Lung (tissue), 12 donors: Measurements from ENCODE around the gene C1orf146. TPM values are rescaled to one million over a fixed set of nuclear protein-coding genes. Genes with fewer than 3 reads are reported as not detected.
"Not testable (repeated sequence)": the region's sequence is repeated elsewhere in the genome, so short reads cannot be mapped to it uniquely, and the experiment has no call there.

ENCODE experiments used
- ATAC-seq: fragments of 200-7000 bp; cut with Tn5 transposase; one replicate; pipeline ENCODE4 v1.9.1; 2020; ENCODE audit warnings: moderate number of reproducible peaks; ENCODE audit not compliant: insufficient read depth, low FRiP score
- DNase-seq, 3 donors: peaks; one replicate each; pipeline ENCODE4 v3.0.0-alpha.2; 2013 to 2017
- H3K27ac ChIP-seq, 2 donors: one replicate each; pipeline ENCODE4 v1.5.1; 2013; ENCODE audit warnings: mild to moderate bottlenecking in 2 of 2, moderate library complexity in 2 of 2, control low read depth in 1 of 2, inconsistent platforms in 1 of 2, low read depth in 1 of 2, low read length in 1 of 2
- H3K27me3 ChIP-seq, 3 donors: one replicate each; pipeline ENCODE4 v1.5.1; 2013; ENCODE audit warnings: low read length in 2 of 3; ENCODE audit not compliant: control insufficient read depth in 3 of 3, insufficient read depth in 3 of 3
- H3K36me3 ChIP-seq, 4 donors: one replicate each; pipeline ENCODE4 v1.5.1; 2013; ENCODE audit warnings: low read length in 4 of 4, mild to moderate bottlenecking in 1 of 4, moderate library complexity in 1 of 4; ENCODE audit not compliant: control insufficient read depth in 4 of 4, insufficient read depth in 4 of 4
- H3K4me1 ChIP-seq, 5 donors: one replicate each; pipeline ENCODE4 v1.5.1; 2013; ENCODE audit warnings: low read length in 5 of 5, mild to moderate bottlenecking in 2 of 5, moderate library complexity in 1 of 5; ENCODE audit not compliant: control insufficient read depth in 5 of 5, insufficient read depth in 5 of 5
- H3K4me3 ChIP-seq: one replicate; pipeline ENCODE4 v1.5.1; 2013; ENCODE audit warnings: mild to moderate bottlenecking, control low read depth, moderate library complexity
- H3K9ac ChIP-seq, 2 donors: one replicate each; pipeline ENCODE4 v1.5.1; 2013; ENCODE audit warnings: low read length in 2 of 2, control low read depth in 1 of 2; ENCODE audit not compliant: insufficient read depth in 1 of 2
- H3K9me3 ChIP-seq, 4 donors: one replicate each; pipeline ENCODE4 v1.5.1; 2013; ENCODE audit warnings: low read length in 3 of 4, mild to moderate bottlenecking in 1 of 4, moderate library complexity in 1 of 4; ENCODE audit not compliant: control insufficient read depth in 4 of 4, insufficient read depth in 3 of 4
- WGBS, 2 donors: extraction: QIAGEN DNeasy Blood & Tissue Kit; methylation state at CpG; one replicate each; pipeline ENCODE4 v1.1.7; 2013; 5-methylcytosine and 5-hydroxymethylcytosine counted together
- polyA plus RNA-seq, 2 donors: library from polyadenylated mRNA; stranded (reverse); fragments of 200-250 nt; gene quantifications; one replicate each; pipeline ENCODE4 v1.2.1, GENCODE V29; 2013
- total RNA-seq, 2 donors: library from RNA; depleted of rRNA in 1 of 2; stranded (reverse); fragments of >200 nt in 1 of 2; gene quantifications; one replicate each; pipeline ENCODE4 v1.2.1, GENCODE V29; 2014 to 2021
- TF ChIP-seq, protein P1 (sequence below): IDR thresholded peaks from 2 replicates; pipeline ENCODE4 v1.5.1; 2012; ENCODE audit warnings: mild to moderate bottlenecking; ENCODE audit errors: control extremely low read depth, extremely low read depth
- donor health status: control.
- donor health status: control.
- donor health status: Bipolar disorder and iron deficiency.
- donor health status: healthy.
- donor health status: DM: yes; HTN: yes; CAD: no.

The C1orf146 gene
- total and polyA plus RNA-seq, 4 donors = not detected

GRCh38 chr1:92281411-92281810 lies 63.7 kb downstream of the C1orf146 start:
- H3K27ac ChIP-seq, H3K4me3 ChIP-seq, DNase-seq, ATAC-seq, H3K4me1 ChIP-seq, H3K27me3 ChIP-seq, H3K9me3 ChIP-seq, H3K9ac ChIP-seq: not testable (repeated sequence)
- 100% methylated on average over 2 of the region's 2 CpGs for WGBS, 2 donors
- peaks cover 0 to 14% (median 11%) of the 10 kb centered on the region in 4 donors for H3K36me3 ChIP-seq

DNA sequence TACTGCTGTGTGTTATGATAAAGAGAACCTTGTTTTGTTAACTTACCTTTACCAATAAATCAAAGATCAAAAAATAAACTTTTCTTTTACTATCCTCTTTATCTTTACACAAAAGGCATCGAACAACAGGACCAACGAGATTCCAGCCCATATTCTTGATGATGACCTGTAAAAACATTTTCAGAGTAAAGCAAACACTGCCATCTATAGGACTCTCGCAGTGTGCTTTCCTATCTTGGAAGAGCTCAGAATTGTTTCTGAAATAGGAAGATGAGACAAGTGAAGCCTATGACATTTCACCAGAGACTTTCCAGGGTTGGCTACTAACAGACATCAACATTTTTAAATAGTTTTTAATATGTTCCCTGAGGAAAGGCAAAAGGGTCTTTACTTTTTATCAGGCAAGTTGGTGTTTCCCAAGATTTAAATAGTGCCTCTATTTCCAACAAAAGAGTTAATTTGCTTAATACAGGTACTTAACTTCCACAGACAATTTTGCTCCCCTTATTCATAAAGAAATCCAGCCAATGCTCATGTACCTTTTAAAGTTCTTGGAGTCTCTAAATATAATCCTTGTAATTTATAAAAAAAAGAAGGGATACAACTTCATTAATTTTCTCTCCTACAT lies 73.8 kb downstream of the C1orf146 start:
- H3K4me3 ChIP-seq = no peak overlapping the region
- ATAC-seq = no peak
- TF ChIP-seq, protein P1, sequence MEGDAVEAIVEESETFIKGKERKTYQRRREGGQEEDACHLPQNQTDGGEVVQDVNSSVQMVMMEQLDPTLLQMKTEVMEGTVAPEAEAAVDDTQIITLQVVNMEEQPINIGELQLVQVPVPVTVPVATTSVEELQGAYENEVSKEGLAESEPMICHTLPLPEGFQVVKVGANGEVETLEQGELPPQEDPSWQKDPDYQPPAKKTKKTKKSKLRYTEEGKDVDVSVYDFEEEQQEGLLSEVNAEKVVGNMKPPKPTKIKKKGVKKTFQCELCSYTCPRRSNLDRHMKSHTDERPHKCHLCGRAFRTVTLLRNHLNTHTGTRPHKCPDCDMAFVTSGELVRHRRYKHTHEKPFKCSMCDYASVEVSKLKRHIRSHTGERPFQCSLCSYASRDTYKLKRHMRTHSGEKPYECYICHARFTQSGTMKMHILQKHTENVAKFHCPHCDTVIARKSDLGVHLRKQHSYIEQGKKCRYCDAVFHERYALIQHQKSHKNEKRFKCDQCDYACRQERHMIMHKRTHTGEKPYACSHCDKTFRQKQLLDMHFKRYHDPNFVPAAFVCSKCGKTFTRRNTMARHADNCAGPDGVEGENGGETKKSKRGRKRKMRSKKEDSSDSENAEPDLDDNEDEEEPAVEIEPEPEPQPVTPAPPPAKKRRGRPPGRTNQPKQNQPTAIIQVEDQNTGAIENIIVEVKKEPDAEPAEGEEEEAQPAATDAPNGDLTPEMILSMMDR = peak; percentile 23
- no peak overlapping the region for H3K27ac ChIP-seq
- H3K9me3 ChIP-seq = no peaks in the 10 kb centered on the region
- no peaks in the 10 kb centered on the region for H3K4me1 ChIP-seq
- 22 to 32% methylated on average over 3 of the region's 3 CpGs for WGBS, 2 donors
- peak; percentile 17 to 83 (median 74) for DNase-seq
- no peaks in the 10 kb centered on the region for H3K27me3 ChIP-seq
- no peak overlapping the region for H3K9ac ChIP-seq
- peaks cover 0 to 44% (median 19%) of the 10 kb centered on the region in 4 donors for H3K36me3 ChIP-seq

Other genes with a start within 250 kb of the C1orf146 start
- gene EPHX4, start 187.9 kb upstream of the C1orf146 start, total RNA-seq = 1 to 10 TPM in 1 of 2 donors, under 1 TPM in 1; 0.40 to 1.2 TPM
- under 1 TPM; 0.26 to 0.64 TPM for gene EPHX4, start 187.9 kb upstream of the C1orf146 start, polyA plus RNA-seq
- gene SETSIP, start 142.5 kb upstream of the C1orf146 start, total RNA-seq = not detected
- gene SETSIP, start 142.5 kb upstream of the C1orf146 start, polyA plus RNA-seq = under 1 TPM in 1 of 2 donors, not detected in 1; 0.10 TPM
- 10 to 100 TPM in 1 of 2 donors, 1 to 10 TPM in 1; 3.0 to 14.1 TPM for gene BTBD8, start 137.6 kb upstream of the C1orf146 start, total RNA-seq
- 1 to 10 TPM in 1 of 2 donors, under 1 TPM in 1; 0.58 to 1.2 TPM for gene BTBD8, start 137.6 kb upstream of the C1orf146 start, polyA plus RNA-seq
- gene GLMN, start 81.1 kb downstream of the C1orf146 start, total RNA-seq = 10 to 100 TPM in 1 of 2 donors, 1 to 10 TPM in 1; 5.6 to 13.4 TPM
- 10 to 100 TPM in 1 of 2 donors, 1 to 10 TPM in 1; 3.9 to 20.6 TPM for gene GLMN, start 81.1 kb downstream of the C1orf146 start, polyA plus RNA-seq
- 10 to 100 TPM; 14.4 to 24.5 TPM for gene RPAP2, start 81.1 kb downstream of the C1orf146 start, total RNA-seq
- gene RPAP2, start 81.1 kb downstream of the C1orf146 start, polyA plus RNA-seq = 1 to 10 TPM; 5.0 to 6.5 TPM